T-helper 17 cell (primary cell): ENCODE measurements around the gene EFNB2. TPM values are rescaled to one million over a fixed set of nuclear protein-coding genes. Genes with fewer than 3 reads are reported as not detected.

Source experiments
- ATAC-seq: fragments of 150-1000 bp; cut with Tn5 transposase; 2 replicates; pipeline ENCODE4 v1.10.0; 2021; ENCODE audit warnings: mild to moderate bottlenecking, moderate library complexity
- DNase-seq, 3 donors: peaks; one replicate each; pipeline versions ENCODE4 v3.0.0 to v3.0.0-alpha.2; 2020 to 2021
- H3K9me3 ChIP-seq: one replicate; pipeline ENCODE4 v1.7.0; 2013; ENCODE audit warnings: low read length, mild to moderate bottlenecking; ENCODE audit not compliant: control insufficient read depth, poor library complexity, severe bottlenecking
- H3K27ac Mint-ChIP-seq: one replicate; pipeline ENCODE4 v1.8.0; 2022; ENCODE audit warnings: mild to moderate bottlenecking, moderate library complexity, mixed read lengths
- H3K27me3 Mint-ChIP-seq: one replicate; pipeline ENCODE4 v1.8.0; 2022; ENCODE audit warnings: mixed read lengths
- H3K36me3 Mint-ChIP-seq: one replicate; pipeline ENCODE4 v1.8.0; 2022; ENCODE audit warnings: low read depth, mixed read lengths
- H3K4me1 Mint-ChIP-seq: one replicate; pipeline ENCODE4 v1.8.0; 2022; ENCODE audit warnings: mild to moderate bottlenecking, mixed read lengths
- H3K4me3 Mint-ChIP-seq: one replicate; pipeline ENCODE4 v1.8.0; 2022; ENCODE audit warnings: mild to moderate bottlenecking, moderate library complexity, mixed read lengths
- total RNA-seq, 4 donors: library from RNA in 2 of 4; stranded (reverse) in 2 of 4; gene quantifications; one replicate each; pipeline ENCODE4 v1.2.3 and lab custom pipeline; 2022 to 2026

Gene EFNB2
- total RNA-seq, 2 donors from 2014 or later, result 0.35 to 0.37 TPM

- no peaks in the 10 kb centered on the region for H3K27me3 Mint-ChIP-seq
- no peaks in the 10 kb centered on the region for H3K9me3 ChIP-seq
- peaks cover 4% of the 10 kb centered on the region for H3K36me3 Mint-ChIP-seq
- ATAC-seq (no peak), DNase-seq (no peak)
- H3K4me1 Mint-ChIP-seq, result peaks cover 66% of the 10 kb centered on the region
- H3K27ac Mint-ChIP-seq, result peak overlapping the region; percentile 76
- H3K4me3 Mint-ChIP-seq, result peak overlapping the region; percentile 68
Observed at GRCh38 chr13:106562301-106562700, 26.8 kb upstream of the EFNB2 start.

GRCh38 chr13:106561551-106562170 lies 26.2 kb upstream of the EFNB2 start:
- H3K27ac Mint-ChIP-seq, result peak overlapping the region; percentile 76
- peak in 2 of 3 donors; percentile 8 to 12 for DNase-seq
- peaks cover 65% of the 10 kb centered on the region for H3K4me1 Mint-ChIP-seq
- peaks cover 2% of the 10 kb centered on the region for H3K36me3 Mint-ChIP-seq
- no peaks in the 10 kb centered on the region for H3K9me3 ChIP-seq
- peak; percentile 88 for ATAC-seq
- H3K4me3 Mint-ChIP-seq, result peak overlapping the region; percentile 49
- H3K27me3 Mint-ChIP-seq, result no peaks in the 10 kb centered on the region

- Mint-ChIP-seq H3K36me3 (peaks cover 4% of the 10 kb centered on the region), H3K27ac (peak overlapping the region; percentile 76)
Observed at GRCh38 chr13:106560821-106561220, 25.4 kb upstream of the EFNB2 start.

GRCh38 chr13:106558527-106558926 lies 23.1 kb upstream of the EFNB2 start:
- Mint-ChIP-seq H3K27ac (peak overlapping the region; percentile 49), H3K4me1 (peaks cover 45% of the 10 kb centered on the region), H3K4me3 (no peak overlapping the region), H3K36me3 (peaks cover 8% of the 10 kb centered on the region), H3K27me3 (no peaks in the 10 kb centered on the region)
- H3K9me3 ChIP-seq, result no peaks in the 10 kb centered on the region
- ATAC-seq (no peak), DNase-seq (no peak)

More at GRCh38 chr13:106560821-106561220, 25.4 kb upstream of the EFNB2 start:
- ATAC-seq, result no peak
- Mint-ChIP-seq H3K4me1 (peaks cover 58% of the 10 kb centered on the region), H3K4me3 (peak overlapping the region; percentile 63), H3K27me3 (no peaks in the 10 kb centered on the region)
- H3K9me3 ChIP-seq, result no peaks in the 10 kb centered on the region
- no peak for DNase-seq

- peaks cover 36% of the 10 kb centered on the region for H3K4me1 Mint-ChIP-seq
- ATAC-seq (no peak), DNase-seq (no peak)
- no peak overlapping the region for H3K4me3 Mint-ChIP-seq
- H3K27me3 Mint-ChIP-seq, result no peaks in the 10 kb centered on the region
- H3K36me3 Mint-ChIP-seq, result peaks cover 16% of the 10 kb centered on the region
- no peaks in the 10 kb centered on the region for H3K9me3 ChIP-seq
- no peak overlapping the region for H3K27ac Mint-ChIP-seq
Observed at GRCh38 chr13:106555631-106556328, 20.3 kb upstream of the EFNB2 start.

GRCh38 chr13:106551751-106552150 lies 16.3 kb upstream of the EFNB2 start:
- Mint-ChIP-seq H3K27me3 (no peaks in the 10 kb centered on the region), H3K27ac (peak overlapping the region; percentile 53), H3K4me3 (no peak overlapping the region), H3K4me1 (peaks cover 36% of the 10 kb centered on the region), H3K36me3 (peaks cover 15% of the 10 kb centered on the region)
- ATAC-seq (no peak), DNase-seq (no peak)
- H3K9me3 ChIP-seq, result no peaks in the 10 kb centered on the region

- Mint-ChIP-seq H3K36me3 (peaks cover 15% of the 10 kb centered on the region), H3K4me1 (peaks cover 36% of the 10 kb centered on the region), H3K27me3 (no peaks in the 10 kb centered on the region), H3K4me3 (no peak overlapping the region), H3K27ac (peak overlapping the region; percentile 53)
- ATAC-seq (no peak), DNase-seq (no peak)
- no peaks in the 10 kb centered on the region for H3K9me3 ChIP-seq
Observed at GRCh38 chr13:106551350-106551749, 15.9 kb upstream of the EFNB2 start.

- Mint-ChIP-seq H3K27ac (no peak overlapping the region), H3K36me3 (peaks cover 12% of the 10 kb centered on the region), H3K4me1 (peaks cover 33% of the 10 kb centered on the region), H3K27me3 (no peaks in the 10 kb centered on the region), H3K4me3 (no peak overlapping the region)
- ATAC-seq, result no peak
- H3K9me3 ChIP-seq, result no peaks in the 10 kb centered on the region
- DNase-seq, result no peak
Observed at GRCh38 chr13:106550570-106551135, 15.2 kb upstream of the EFNB2 start.

GRCh38 chr13:106548064-106548696 lies 12.7 kb upstream of the EFNB2 start:
- no peaks in the 10 kb centered on the region for H3K9me3 ChIP-seq
- no peak overlapping the region for H3K4me3 Mint-ChIP-seq
- peaks cover 9% of the 10 kb centered on the region for H3K36me3 Mint-ChIP-seq
- DNase-seq, result no peak
- ATAC-seq, result no peak
- H3K4me1 Mint-ChIP-seq, result peaks cover 25% of the 10 kb centered on the region
- H3K27me3 Mint-ChIP-seq, result no peaks in the 10 kb centered on the region
- H3K27ac Mint-ChIP-seq, result no peak overlapping the region

- Mint-ChIP-seq H3K27me3 (no peaks in the 10 kb centered on the region), H3K4me3 (no peak overlapping the region), H3K36me3 (peaks cover 2% of the 10 kb centered on the region), H3K27ac (peak overlapping the region; percentile 8), H3K4me1 (peaks cover 2% of the 10 kb centered on the region)
- ATAC-seq, result no peak
- no peaks in the 10 kb centered on the region for H3K9me3 ChIP-seq
- DNase-seq, result no peak
Observed at GRCh38 chr13:106541826-106542225, 6.4 kb upstream of the EFNB2 start.

- H3K27me3 Mint-ChIP-seq, result no peaks in the 10 kb centered on the region
- peaks cover 2% of the 10 kb centered on the region for H3K36me3 Mint-ChIP-seq
- no peak for ATAC-seq
- H3K4me3 Mint-ChIP-seq, result no peak overlapping the region
- peaks cover 8% of the 10 kb centered on the region for H3K4me1 Mint-ChIP-seq
- no peak for DNase-seq
- H3K27ac Mint-ChIP-seq, result no peak overlapping the region
- no peaks in the 10 kb centered on the region for H3K9me3 ChIP-seq
Observed at GRCh38 chr13:106540613-106541012, 5.2 kb upstream of the EFNB2 start.

GRCh38 chr13:106537521-106537920 lies 2.1 kb upstream of the EFNB2 start:
- DNase-seq (no peak), ATAC-seq (no peak)
- H3K9me3 ChIP-seq, result no peaks in the 10 kb centered on the region
- Mint-ChIP-seq H3K4me1 (peaks cover 18% of the 10 kb centered on the region), H3K27me3 (peaks cover 10% of the 10 kb centered on the region), H3K27ac (no peak overlapping the region), H3K36me3 (peaks cover 2% of the 10 kb centered on the region), H3K4me3 (no peak overlapping the region)
